ENCODE data around the gene ASNSD1.

GRCh38 chr2:189679226-189679625 lies 18.0 kb downstream of the ASNSD1 start:
- no peak for TF ChIP-seq CTCF (IDR thresholded peaks at IDR 0.05 in 4 of 5, conservative IDR thresholded peaks at IDR 0.05 in 1 of 5)
- no peak for TF ChIP-seq POLR2A (IDR thresholded peaks at IDR 0.05)
